Progenitor cell of endocrine pancreas (in vitro differentiated cells): Measurements from ENCODE around the gene PKIG. TPM values are rescaled to one million over a fixed set of nuclear protein-coding genes. Genes with fewer than 3 reads are reported as not detected.

Source experiments
- DNase-seq: peaks from one replicate; pipeline ENCODE4 v3.0.0; 2021; ENCODE audit warnings: low spot score; ENCODE audit not compliant: unreplicated experiment
- H3K27ac Mint-ChIP-seq: 2 replicates; pipeline ENCODE4 v1.8.0; 2021; ENCODE audit warnings: mild to moderate bottlenecking, moderate library complexity, mixed read lengths
- H3K27me3 Mint-ChIP-seq: 2 replicates; pipeline ENCODE4 v1.8.0; 2021; ENCODE audit warnings: mixed read lengths
- H3K36me3 Mint-ChIP-seq: 2 replicates; pipeline ENCODE4 v1.8.0; 2022; ENCODE audit warnings: mixed read lengths; ENCODE audit not compliant: insufficient read depth
- H3K4me1 Mint-ChIP-seq: 2 replicates; pipeline ENCODE4 v1.8.0; 2021; ENCODE audit warnings: low read depth, mixed read lengths
- H3K4me3 Mint-ChIP-seq: 2 replicates; pipeline ENCODE4 v1.8.0; 2021; ENCODE audit warnings: low read depth, mild to moderate bottlenecking, moderate library complexity, mixed read lengths
- H3K9me3 Mint-ChIP-seq: 2 replicates; pipeline ENCODE4 v1.8.0; 2021; ENCODE audit warnings: low read depth, mixed read lengths
- total RNA-seq: library from RNA; stranded (reverse); gene quantifications from 2 replicates; pipeline ENCODE4 v1.2.1, GENCODE V29; 2021
- TF ChIP-seq, protein P1 (sequence below): fragments of 200-600 bp; sonication (generic); IDR thresholded peaks from one replicate; pipeline ENCODE4 v1.5.0; 2021; ENCODE audit warnings: antibody characterized with exemption, mild to moderate bottlenecking; ENCODE audit not compliant: unreplicated experiment

Gene PKIG
- total RNA-seq, 1 donor from 2014 or later = 36.5 TPM

DNA sequence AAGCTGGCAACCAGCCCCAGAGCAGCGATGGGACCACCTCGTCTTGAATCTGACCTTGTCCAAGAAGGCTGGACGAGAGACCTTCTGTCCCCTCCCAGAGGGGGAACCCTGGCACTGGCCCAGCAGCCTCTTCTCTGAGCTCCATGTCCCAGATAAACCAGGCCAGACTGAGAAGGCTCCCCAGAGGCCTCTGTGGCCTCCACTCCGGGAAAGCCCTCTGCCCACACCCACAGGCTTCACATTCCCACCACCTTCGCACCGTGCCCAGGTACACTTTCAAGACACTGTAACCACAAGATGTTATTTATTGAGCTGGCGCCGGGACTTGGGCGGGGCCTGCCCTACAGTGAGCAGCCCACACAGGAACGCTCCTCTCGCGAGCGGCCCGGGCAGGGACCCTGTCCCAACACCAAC is 35.9 kb downstream of the PKIG start:
- TF ChIP-seq, protein P1, sequence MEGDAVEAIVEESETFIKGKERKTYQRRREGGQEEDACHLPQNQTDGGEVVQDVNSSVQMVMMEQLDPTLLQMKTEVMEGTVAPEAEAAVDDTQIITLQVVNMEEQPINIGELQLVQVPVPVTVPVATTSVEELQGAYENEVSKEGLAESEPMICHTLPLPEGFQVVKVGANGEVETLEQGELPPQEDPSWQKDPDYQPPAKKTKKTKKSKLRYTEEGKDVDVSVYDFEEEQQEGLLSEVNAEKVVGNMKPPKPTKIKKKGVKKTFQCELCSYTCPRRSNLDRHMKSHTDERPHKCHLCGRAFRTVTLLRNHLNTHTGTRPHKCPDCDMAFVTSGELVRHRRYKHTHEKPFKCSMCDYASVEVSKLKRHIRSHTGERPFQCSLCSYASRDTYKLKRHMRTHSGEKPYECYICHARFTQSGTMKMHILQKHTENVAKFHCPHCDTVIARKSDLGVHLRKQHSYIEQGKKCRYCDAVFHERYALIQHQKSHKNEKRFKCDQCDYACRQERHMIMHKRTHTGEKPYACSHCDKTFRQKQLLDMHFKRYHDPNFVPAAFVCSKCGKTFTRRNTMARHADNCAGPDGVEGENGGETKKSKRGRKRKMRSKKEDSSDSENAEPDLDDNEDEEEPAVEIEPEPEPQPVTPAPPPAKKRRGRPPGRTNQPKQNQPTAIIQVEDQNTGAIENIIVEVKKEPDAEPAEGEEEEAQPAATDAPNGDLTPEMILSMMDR = no peak
- DNase-seq = no peak
- Mint-ChIP-seq H3K4me1 (peaks cover 4% of the 10 kb centered on the region), H3K27me3 (no peaks in the 10 kb centered on the region), H3K36me3 (peaks cover 25% of the 10 kb centered on the region), H3K4me3 (no peak overlapping the region), H3K9me3 (no peaks in the 10 kb centered on the region), H3K27ac (no peak overlapping the region)

DNA sequence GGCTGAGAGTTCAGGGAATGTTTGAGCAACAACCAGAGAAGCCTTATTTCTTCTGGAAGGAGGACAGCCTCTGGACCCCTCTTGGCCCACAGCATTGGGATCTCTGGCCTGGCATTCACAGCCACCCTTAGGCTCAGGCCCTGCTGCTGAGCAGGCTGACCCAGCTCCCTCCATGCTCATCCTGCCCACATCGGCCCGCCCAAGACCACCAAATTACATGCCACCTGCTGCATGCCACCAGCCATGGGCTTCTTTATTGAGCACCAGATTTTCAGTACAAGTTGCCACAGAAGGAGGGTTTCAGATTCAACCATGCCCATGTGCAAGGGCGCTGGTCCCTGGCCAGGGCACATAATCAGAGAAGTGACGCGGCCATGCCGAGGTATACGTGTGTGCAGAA is 36.9 kb downstream of the PKIG start:
- no peak overlapping the region for H3K27ac Mint-ChIP-seq

DNA sequence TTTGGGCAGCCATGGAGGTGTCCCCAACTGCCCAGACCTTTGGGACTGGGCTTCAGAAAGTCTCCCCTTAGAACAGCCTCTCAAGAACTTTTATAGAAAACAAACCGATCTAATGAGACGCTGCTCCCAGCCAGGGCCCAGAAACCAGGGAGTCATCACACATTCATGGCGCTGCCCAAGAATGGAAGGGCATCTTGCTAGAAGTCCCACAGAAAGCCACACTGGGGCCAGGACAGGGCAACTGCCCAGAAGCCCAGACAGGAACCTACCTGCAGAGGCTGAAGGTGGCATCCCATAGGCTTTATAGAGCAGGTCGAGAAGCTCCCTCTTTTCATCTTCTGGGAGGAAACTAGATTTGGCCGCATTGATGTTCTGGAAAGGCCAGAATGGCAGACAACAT is 37.7 kb downstream of the PKIG start:
- no peak overlapping the region for H3K4me3 Mint-ChIP-seq
- DNase-seq = no peak
- H3K9me3 Mint-ChIP-seq = no peaks in the 10 kb centered on the region
- TF ChIP-seq, protein P1 = no peak
- peaks cover 4% of the 10 kb centered on the region for H3K4me1 Mint-ChIP-seq
- no peak overlapping the region for H3K27ac Mint-ChIP-seq
- peaks cover 21% of the 10 kb centered on the region for H3K36me3 Mint-ChIP-seq
- H3K27me3 Mint-ChIP-seq = no peaks in the 10 kb centered on the region

More for the DNA sequence above, 36.9 kb downstream of the PKIG start:
- DNase-seq = no peak
- Mint-ChIP-seq H3K9me3 (no peaks in the 10 kb centered on the region), H3K27me3 (no peaks in the 10 kb centered on the region), H3K4me1 (peaks cover 4% of the 10 kb centered on the region), H3K4me3 (no peak overlapping the region), H3K36me3 (peaks cover 22% of the 10 kb centered on the region)
- TF ChIP-seq, protein P1 = no peak

DNA sequence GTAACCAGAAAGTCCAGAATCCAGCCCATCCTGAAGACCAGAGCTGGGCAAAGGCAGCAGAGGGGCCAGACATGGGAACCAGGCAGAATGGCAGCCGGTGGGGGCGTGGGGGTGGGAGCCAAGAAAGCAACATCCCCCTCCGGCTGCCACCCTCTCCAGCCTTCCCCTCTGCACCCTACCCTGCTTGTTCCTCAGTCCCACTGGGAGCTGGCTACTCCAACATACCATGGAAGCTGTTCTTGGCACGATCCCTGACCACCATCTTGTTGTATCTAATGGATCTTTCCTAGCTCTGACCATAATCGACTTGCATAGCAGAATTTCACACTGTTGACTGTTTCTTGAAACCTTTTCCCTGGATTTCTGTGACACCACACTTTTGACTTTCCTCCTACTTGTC is 38.9 kb downstream of the PKIG start:
- Mint-ChIP-seq H3K9me3 (no peaks in the 10 kb centered on the region), H3K27ac (no peak overlapping the region), H3K4me3 (no peak overlapping the region), H3K27me3 (no peaks in the 10 kb centered on the region), H3K36me3 (peaks cover 15% of the 10 kb centered on the region), H3K4me1 (peaks cover 4% of the 10 kb centered on the region)
- TF ChIP-seq, protein P1 = no peak
- no peak for DNase-seq

DNA sequence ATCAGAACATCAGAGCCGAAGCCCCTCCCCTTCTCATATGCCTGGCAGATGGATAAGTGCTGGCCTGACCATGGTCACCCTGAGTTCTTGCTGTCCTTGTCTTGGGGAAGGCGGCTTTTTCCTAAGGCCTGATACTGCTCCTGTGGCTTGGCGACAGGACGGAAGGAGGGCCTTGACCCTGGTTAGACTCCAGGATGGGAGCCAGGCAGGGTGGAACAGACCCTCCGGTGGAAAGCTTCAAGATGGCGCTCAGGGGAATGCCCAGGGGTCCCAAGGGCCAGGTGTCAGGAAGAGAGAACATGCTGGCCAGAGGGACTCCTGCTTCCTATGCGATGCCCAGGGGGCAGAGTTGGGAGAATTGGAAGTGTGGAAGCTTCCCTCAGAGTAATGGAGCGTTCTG is 39.6 kb downstream of the PKIG start:
- no peak for DNase-seq
- Mint-ChIP-seq H3K27me3 (no peaks in the 10 kb centered on the region), H3K4me3 (no peak overlapping the region), H3K36me3 (peaks cover 15% of the 10 kb centered on the region), H3K27ac (no peak overlapping the region), H3K9me3 (no peaks in the 10 kb centered on the region), H3K4me1 (peaks cover 4% of the 10 kb centered on the region)
- TF ChIP-seq, protein P1 = no peak
